ENCODE results near the gene KCNQ1. TPM values are rescaled to one million over a fixed set of nuclear protein-coding genes. Genes with fewer than 3 reads are reported as not detected.

Gene KCNQ1
- total RNA-seq, 1 experiment from 2014 or later: not detected

GRCh38 chr11:2396471-2396870 is 48.3 kb upstream of the KCNQ1 start:
- ChIA-PET POLR2A (no interaction called here), CTCF (interaction anchor here (0.6 to 0.7 kb wide), 2 partner anchors 31 to 276 kb away, joined by 3 read pairs; no protein-coding TSS in a partner anchor)
- H3K9me3 Mint-ChIP-seq (ENCODE audit: unreplicated experiment): no peaks in the 10 kb centered on the region
- H3K4me1 Mint-ChIP-seq (ENCODE audit: insufficient read depth, unreplicated experiment): no peaks in the 10 kb centered on the region
- peaks cover 32% of the 10 kb centered on the region for H3K36me3 Mint-ChIP-seq (ENCODE audit: insufficient read depth, unreplicated experiment)
- no TSS peak for BruUV-seq (replicated peaks)
- intact Hi-C loops (cut with micrococcal nuclease): no loop called here
- H3K4me3 Mint-ChIP-seq (ENCODE audit: unreplicated experiment): no peak overlapping the region
- H3K27ac Mint-ChIP-seq (ENCODE audit: low read depth, unreplicated experiment): no peak overlapping the region
- no peak for DNase-seq (ENCODE audit: unreplicated experiment)
- TF ChIP-seq CTCF (IDR thresholded peaks at IDR 0.05; ENCODE audit: unreplicated experiment): no peak
- no peaks in the 10 kb centered on the region for H3K27me3 Mint-ChIP-seq (ENCODE audit: insufficient read depth, unreplicated experiment)

- peaks cover 32% of the 10 kb centered on the region for H3K36me3 Mint-ChIP-seq (ENCODE audit: insufficient read depth, unreplicated experiment)
- intact Hi-C loops (cut with micrococcal nuclease): no loop called here
- H3K4me3 Mint-ChIP-seq (ENCODE audit: unreplicated experiment): no peak overlapping the region
- ChIA-PET POLR2A (no interaction called here), CTCF (no interaction called here)
- no peaks in the 10 kb centered on the region for H3K27me3 Mint-ChIP-seq (ENCODE audit: insufficient read depth, unreplicated experiment)
- no peaks in the 10 kb centered on the region for H3K4me1 Mint-ChIP-seq (ENCODE audit: insufficient read depth, unreplicated experiment)
- no peak for TF ChIP-seq CTCF (IDR thresholded peaks at IDR 0.05; ENCODE audit: unreplicated experiment)
- TSS peak; percentile 38 for BruUV-seq (replicated peaks)
- peak overlapping the region; percentile 72 for H3K27ac Mint-ChIP-seq (ENCODE audit: low read depth, unreplicated experiment)
- H3K9me3 Mint-ChIP-seq (ENCODE audit: unreplicated experiment): no peaks in the 10 kb centered on the region
- no peak for DNase-seq (ENCODE audit: unreplicated experiment)
Measured at GRCh38 chr11:2397005-2397404, 47.8 kb upstream of the KCNQ1 start.

- H3K27me3 Mint-ChIP-seq (ENCODE audit: insufficient read depth, unreplicated experiment): no peaks in the 10 kb centered on the region
- BruUV-seq (replicated peaks): no TSS peak
- H3K27ac Mint-ChIP-seq (ENCODE audit: low read depth, unreplicated experiment): peak overlapping the region; percentile 94
- CTCF ChIA-PET: interaction anchor here (0.5 to 3.5 kb wide), 7 partner anchors 8 to 808 kb away, joined by 3 to 22 read pairs (median 4); no protein-coding TSS in a partner anchor
- peaks cover 41% of the 10 kb centered on the region for H3K36me3 Mint-ChIP-seq (ENCODE audit: insufficient read depth, unreplicated experiment)
- peak overlapping the region; percentile 86 for H3K4me3 Mint-ChIP-seq (ENCODE audit: unreplicated experiment)
- TF ChIP-seq CTCF (IDR thresholded peaks at IDR 0.05; ENCODE audit: unreplicated experiment): no peak
- POLR2A ChIA-PET: interaction anchor here (0.6 to 3.2 kb wide), 5 partner anchors 8 to 181 kb away, joined by 3 to 30 read pairs (median 9); partner anchors contain the start of gene CD81
- H3K9me3 Mint-ChIP-seq (ENCODE audit: unreplicated experiment): no peaks in the 10 kb centered on the region
- no peaks in the 10 kb centered on the region for H3K4me1 Mint-ChIP-seq (ENCODE audit: insufficient read depth, unreplicated experiment)
- DNase-seq (ENCODE audit: unreplicated experiment): no peak
- intact Hi-C loops (cut with micrococcal nuclease): no loop called here
Measured at GRCh38 chr11:2398664-2399355, 46.0 kb upstream of the KCNQ1 start.

DNA sequence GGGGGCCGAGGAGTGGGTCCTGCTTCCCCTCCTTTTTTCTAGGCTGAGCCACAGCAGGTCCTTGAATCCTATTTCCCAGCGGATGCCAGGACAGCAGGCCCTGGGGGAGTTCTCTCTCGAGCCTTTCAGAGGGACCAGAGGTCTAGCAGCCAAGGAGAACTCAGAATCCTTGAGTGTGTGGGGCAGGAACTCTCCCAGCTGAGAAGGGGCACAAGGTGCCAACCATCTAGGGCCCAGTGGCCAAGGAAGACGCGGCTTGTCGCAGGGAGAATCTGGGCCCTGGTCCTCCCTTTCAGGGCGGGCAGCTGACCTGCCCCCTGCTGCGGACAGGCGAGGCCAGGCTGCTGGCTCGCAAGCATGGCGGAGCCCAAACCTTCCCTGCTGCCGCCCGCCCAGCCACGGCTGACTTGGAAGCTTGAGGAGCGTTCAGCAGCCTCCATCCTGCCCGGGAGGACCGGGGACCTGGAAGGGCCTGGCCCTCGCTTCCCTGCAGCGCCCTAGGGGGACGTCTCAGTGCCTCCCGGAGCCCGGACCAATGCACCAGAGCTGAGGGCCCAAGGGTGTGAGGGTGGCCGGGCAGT is 45.2 kb upstream of the KCNQ1 start:
- peak; percentile 19 for DNase-seq (ENCODE audit: unreplicated experiment)
- Mint-ChIP-seq H3K36me3 (ENCODE audit: insufficient read depth, unreplicated experiment) (peaks cover 42% of the 10 kb centered on the region), H3K9me3 (ENCODE audit: unreplicated experiment) (no peaks in the 10 kb centered on the region), H3K4me3 (ENCODE audit: unreplicated experiment) (peak overlapping the region; percentile 86), H3K27ac (ENCODE audit: low read depth, unreplicated experiment) (peak overlapping the region; percentile 94), H3K27me3 (ENCODE audit: insufficient read depth, unreplicated experiment) (no peaks in the 10 kb centered on the region), H3K4me1 (ENCODE audit: insufficient read depth, unreplicated experiment) (no peaks in the 10 kb centered on the region)
- ChIA-PET CTCF (interaction anchor here (0.5 to 3.5 kb wide), 9 partner anchors 9 to 132 kb away, joined by 3 to 28 read pairs (median 4); no protein-coding TSS in a partner anchor), POLR2A (interaction anchor here (0.6 to 3.2 kb wide), 11 partner anchors 9 to 561 kb away, joined by 3 to 30 read pairs (median 4); partner anchors contain the start of genes CD81, PHLDA2 and TNNI2)
- TF ChIP-seq CTCF (IDR thresholded peaks at IDR 0.05; ENCODE audit: unreplicated experiment): no peak
- BruUV-seq (replicated peaks): no TSS peak
- intact Hi-C loops (cut with micrococcal nuclease): loop anchor here (1.0 kb wide), 2 partner anchors 20 to 94 kb away; no protein-coding TSS in a partner anchor

All from MCF 10A (cell line).